Subcutaneous adipose tissue (tissue), 4 donors: ENCODE measurements around the gene FIBP. TPM values are rescaled to one million over a fixed set of nuclear protein-coding genes. Genes with fewer than 3 reads are reported as not detected.

ENCODE experiments used
- total RNA-seq, 4 donors: library from RNA; depleted of rRNA; stranded (reverse); fragments of >200 nt; gene quantifications; one replicate each; pipeline ENCODE4 v1.1.0, GENCODE V29; 2016
- TF ChIP-seq, protein P1 (sequence below): fragments of 450-650 bp; IDR thresholded peaks from one replicate; pipeline ENCODE4 v1.5.1; 2016; ENCODE audit warnings: low read depth, mild to moderate bottlenecking, control low read depth, antibody characterized with exemption, moderate library complexity

The FIBP gene
- total RNA-seq, 4 donors from 2014 or later: 43.8 to 64.2 (median 51.9) TPM

- TF ChIP-seq, protein P1, sequence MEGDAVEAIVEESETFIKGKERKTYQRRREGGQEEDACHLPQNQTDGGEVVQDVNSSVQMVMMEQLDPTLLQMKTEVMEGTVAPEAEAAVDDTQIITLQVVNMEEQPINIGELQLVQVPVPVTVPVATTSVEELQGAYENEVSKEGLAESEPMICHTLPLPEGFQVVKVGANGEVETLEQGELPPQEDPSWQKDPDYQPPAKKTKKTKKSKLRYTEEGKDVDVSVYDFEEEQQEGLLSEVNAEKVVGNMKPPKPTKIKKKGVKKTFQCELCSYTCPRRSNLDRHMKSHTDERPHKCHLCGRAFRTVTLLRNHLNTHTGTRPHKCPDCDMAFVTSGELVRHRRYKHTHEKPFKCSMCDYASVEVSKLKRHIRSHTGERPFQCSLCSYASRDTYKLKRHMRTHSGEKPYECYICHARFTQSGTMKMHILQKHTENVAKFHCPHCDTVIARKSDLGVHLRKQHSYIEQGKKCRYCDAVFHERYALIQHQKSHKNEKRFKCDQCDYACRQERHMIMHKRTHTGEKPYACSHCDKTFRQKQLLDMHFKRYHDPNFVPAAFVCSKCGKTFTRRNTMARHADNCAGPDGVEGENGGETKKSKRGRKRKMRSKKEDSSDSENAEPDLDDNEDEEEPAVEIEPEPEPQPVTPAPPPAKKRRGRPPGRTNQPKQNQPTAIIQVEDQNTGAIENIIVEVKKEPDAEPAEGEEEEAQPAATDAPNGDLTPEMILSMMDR: no peak
Measured at GRCh38 chr11:65849366-65849765, 38.9 kb downstream of the FIBP start.

- TF ChIP-seq, protein P1: no peak
Measured at GRCh38 chr11:65847746-65848145, 40.5 kb downstream of the FIBP start.

DNA sequence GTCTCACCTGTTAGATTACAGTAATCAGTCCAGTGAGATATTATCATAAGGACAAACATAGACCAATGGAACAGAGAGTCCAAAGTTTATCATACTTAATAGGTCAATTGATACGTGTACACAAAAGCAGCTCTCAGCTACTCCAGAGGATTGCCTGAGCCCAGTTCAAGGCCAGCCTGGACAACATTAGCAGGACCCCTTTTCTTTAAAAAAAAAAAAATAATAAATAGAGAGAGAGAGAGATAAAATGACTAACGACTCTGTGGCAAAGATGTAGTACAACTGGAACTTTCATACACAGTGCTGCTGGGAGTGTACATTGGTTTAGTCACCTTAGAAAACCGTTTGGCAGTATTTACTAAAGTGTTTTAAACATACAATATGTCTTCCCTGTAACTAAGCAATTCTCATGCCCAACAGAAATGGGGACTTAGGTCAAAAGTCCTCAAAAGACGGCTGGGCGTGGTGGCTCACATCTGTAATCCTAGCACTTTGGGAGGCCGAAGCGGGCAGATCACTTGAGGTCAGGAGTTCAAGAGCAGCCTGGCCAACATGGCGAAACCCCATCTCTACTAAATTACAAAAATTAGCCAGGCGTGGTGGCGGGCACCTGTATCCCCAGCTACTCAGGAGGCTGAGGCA, 43.9 kb downstream of the FIBP start:
- TF ChIP-seq, protein P1: no peak

- TF ChIP-seq, protein P1: no peak
Measured at GRCh38 chr11:65843811-65844210, 44.5 kb downstream of the FIBP start.

DNA sequence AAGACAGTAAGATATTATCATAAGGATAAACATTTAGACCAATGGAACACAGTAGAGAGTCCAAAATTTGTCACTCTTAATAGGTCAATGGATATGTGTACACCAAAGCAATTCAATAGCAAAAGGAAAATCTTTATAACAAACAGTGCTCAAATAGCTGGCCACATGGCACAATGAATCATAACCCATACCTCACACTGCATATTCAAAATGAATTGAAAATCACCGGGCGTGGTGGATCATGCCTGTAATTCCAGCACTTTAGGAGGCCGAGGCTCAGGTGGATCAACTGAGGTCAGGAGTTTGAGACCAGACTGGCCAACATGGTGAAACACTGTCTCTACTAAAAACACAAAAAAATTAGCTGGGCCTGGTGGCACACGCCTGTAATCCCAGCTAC, 46.1 kb downstream of the FIBP start:
- TF ChIP-seq, protein P1: no peak

DNA sequence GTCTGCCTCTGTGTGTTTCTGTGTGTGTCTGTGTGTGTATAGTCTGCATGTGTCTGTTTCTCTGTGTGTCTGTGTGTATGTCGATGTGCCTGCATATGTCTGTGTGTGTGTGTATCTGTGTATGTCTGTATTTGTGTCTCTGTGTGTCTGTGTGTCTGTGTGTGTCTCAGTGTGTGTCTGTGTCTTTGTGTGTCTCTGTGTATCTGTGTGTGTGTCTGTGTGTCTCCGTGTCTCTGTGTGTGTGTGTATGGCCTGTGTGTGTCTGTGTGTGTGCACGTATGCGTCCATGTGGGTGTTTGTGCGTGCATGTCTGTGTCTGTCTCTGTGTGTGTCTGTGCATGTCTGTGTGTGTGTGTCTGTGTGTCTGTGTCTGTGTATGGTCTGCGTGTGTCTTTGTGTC, 54.1 kb downstream of the FIBP start:
- TF ChIP-seq, protein P1: no peak

Other genes starting within 250 kb of the FIBP start
- gene RELA, start 225.6 kb downstream of the FIBP start, total RNA-seq: 10 to 100 TPM; 31.5 to 65.7 (median 34.6) TPM
- gene KAT5, start 176.2 kb downstream of the FIBP start, total RNA-seq: 10 to 100 TPM; 39.3 to 54.2 (median 49.0) TPM
- gene RNASEH2C, start 167.7 kb downstream of the FIBP start, total RNA-seq: 100 to 1,000 TPM in 2 of 4 donors, 10 to 100 TPM in 2; 41.6 to 101 (median 97.7) TPM
- 10 to 100 TPM in 3 of 4 donors, 1 to 10 TPM in 1; 7.0 to 30.0 (median 14.6) TPM for gene AP5B1, start 107.5 kb downstream of the FIBP start, total RNA-seq
- gene OVOL1, start 101.4 kb downstream of the FIBP start, total RNA-seq: under 1 TPM in 2 of 4 donors, not detected in 2; 0.34 to 0.44 TPM
- under 1 TPM in 1 of 4 donors, not detected in 3; 0.85 TPM for gene SNX32, start 54.5 kb downstream of the FIBP start, total RNA-seq
- 100 to 1,000 TPM; 375 to 550 (median 447) TPM for gene CFL1, start 30.3 kb downstream of the FIBP start, total RNA-seq
- 10 to 100 TPM; 19.9 to 41.8 (median 30.2) TPM for gene MUS81, start 28.0 kb downstream of the FIBP start, total RNA-seq
- 10 to 100 TPM; 45.0 to 85.2 (median 62.2) TPM for gene EFEMP2, start 15.7 kb downstream of the FIBP start, total RNA-seq
- 1 to 10 TPM in 3 of 4 donors, not detected in 1; 1.7 to 5.7 (median 2.9) TPM for gene CTSW, start 8.6 kb downstream of the FIBP start, total RNA-seq
- 10 to 100 TPM; 15.7 to 59.9 (median 29.3) TPM for gene CCDC85B, start 2.2 kb upstream of the FIBP start, total RNA-seq
- 10 to 100 TPM in 1 of 4 donors, 1 to 10 TPM in 3; 1.5 to 15.2 (median 2.8) TPM for gene FOSL1, start 11.9 kb upstream of the FIBP start, total RNA-seq
- gene C11orf68, start 30.6 kb upstream of the FIBP start, total RNA-seq: 10 to 100 TPM; 18.5 to 20.5 (median 19.4) TPM
- gene DRAP1, start 31.0 kb upstream of the FIBP start, total RNA-seq: 10 to 100 TPM; 34.4 to 85.0 (median 54.4) TPM
- not detected for gene TSGA10IP, start 57.0 kb upstream of the FIBP start, total RNA-seq
- gene SART1, start 73.3 kb upstream of the FIBP start, total RNA-seq: 10 to 100 TPM; 33.7 to 69.9 (median 41.8) TPM
- gene EIF1AD, start 113.7 kb upstream of the FIBP start, total RNA-seq: 10 to 100 TPM; 12.1 to 33.5 (median 25.4) TPM
- 10 to 100 TPM; 14.9 to 67.8 (median 16.7) TPM for gene BANF1, start 114.0 kb upstream of the FIBP start, total RNA-seq
- not detected for gene CST6, start 123.5 kb upstream of the FIBP start, total RNA-seq
- gene CATSPER1, start 138.0 kb upstream of the FIBP start, total RNA-seq: 1 to 10 TPM in 1 of 4 donors, not detected in 3; 1.5 TPM
- gene GAL3ST3, start 160.7 kb upstream of the FIBP start, total RNA-seq: under 1 TPM in 1 of 4 donors, not detected in 3; 0.38 TPM
- 100 to 1,000 TPM in 3 of 4 donors, 10 to 100 TPM in 1; 97.2 to 223 (median 118) TPM for gene SF3B2, start 163.9 kb upstream of the FIBP start, total RNA-seq
- 10 to 100 TPM; 38.3 to 75.7 (median 41.0) TPM for gene PACS1, start 181.8 kb upstream of the FIBP start, total RNA-seq